RPMI8226 (cell line): ENCODE measurements around the gene IL1RAPL1.
"Not testable (repeated sequence)": the region's sequence is repeated elsewhere in the genome, so short reads cannot be mapped to it uniquely, and the experiment has no call there.

Source experiments
- DNase-seq: peaks from one replicate; pipeline ENCODE4 v3.0.0-alpha.2; 2015

Gene IL1RAPL1

DNA sequence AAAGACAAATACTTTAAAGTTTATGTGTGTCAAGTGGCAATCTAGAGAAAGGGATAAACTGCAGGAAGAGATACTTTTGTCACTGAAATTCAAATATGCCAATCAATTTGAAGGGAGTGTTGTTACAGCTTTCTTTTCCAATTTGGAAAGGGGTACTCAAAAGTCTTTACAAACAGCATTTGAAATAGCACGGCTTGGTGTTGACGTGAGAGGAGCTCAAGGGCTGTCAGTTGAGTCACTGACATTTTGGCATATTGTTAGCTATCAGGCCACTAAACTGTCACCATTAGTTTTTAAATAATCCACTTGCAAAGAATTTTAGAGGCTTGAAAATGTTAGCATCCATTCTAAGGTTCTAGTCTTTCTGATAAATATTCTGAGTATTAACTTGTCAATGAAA lies 698.4 kb downstream of the IL1RAPL1 start:
- DNase-seq: no peak

DNA sequence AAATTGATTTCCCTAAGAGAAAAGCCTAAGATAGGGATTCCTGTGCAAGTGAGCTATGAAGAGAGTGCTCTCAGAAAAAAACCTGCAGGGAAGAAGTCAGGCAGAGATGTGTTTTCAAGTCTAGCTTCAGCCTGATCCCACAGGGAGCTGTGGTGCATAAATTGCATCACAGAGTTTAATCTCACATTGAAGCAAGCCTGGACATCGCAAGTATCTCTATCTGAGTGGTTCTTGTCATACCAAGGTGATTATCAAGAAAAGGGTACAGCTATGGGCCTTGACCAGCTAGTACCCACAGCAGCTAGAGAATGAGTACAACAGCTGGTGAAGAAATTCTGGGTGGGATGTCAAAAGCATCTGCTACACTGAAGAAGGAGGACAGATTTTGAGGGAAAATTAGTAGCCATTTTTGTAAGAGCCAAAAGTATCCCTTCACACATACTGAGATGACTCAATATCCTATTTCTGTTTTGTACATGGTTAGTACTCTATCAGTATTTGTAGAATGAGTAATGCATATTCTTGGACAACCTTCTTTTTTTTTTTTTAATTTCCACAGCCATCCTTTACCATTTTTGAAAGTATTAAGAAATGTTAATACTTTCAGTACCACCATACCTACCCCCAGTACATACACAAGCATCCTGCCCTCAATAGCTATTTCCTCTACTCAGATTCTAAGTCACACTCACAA lies 708.9 kb downstream of the IL1RAPL1 start:
- DNase-seq: no peak

DNA sequence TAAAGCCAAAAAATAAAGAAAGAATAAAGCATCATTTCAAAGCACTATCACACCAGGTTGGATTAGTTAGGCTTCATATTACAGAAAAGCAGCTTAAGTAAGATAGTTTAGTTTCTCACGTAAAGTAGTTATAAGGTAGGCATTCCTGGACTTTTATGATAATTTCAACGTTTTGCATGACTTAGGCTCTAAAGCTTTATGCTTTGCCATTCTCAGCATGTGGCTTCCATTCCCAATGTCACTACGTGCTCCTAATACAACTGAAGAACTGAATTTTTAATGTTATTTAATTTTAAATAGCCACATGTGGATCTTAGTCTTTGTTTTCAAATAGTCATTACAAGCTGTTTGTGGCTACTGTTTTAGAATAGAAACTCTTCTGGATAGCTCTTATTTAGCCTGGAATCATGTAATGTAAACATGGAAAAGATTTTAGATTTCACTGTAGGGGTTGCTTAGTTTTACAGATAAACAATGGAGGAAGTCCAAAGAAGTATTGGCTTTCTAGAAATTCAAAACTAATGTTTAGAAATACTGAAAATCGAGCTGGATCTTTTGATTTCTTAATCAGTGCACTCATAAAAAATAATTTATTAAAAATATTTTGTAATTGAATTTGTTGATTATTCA lies 710.0 kb downstream of the IL1RAPL1 start:
- DNase-seq: no peak

DNA sequence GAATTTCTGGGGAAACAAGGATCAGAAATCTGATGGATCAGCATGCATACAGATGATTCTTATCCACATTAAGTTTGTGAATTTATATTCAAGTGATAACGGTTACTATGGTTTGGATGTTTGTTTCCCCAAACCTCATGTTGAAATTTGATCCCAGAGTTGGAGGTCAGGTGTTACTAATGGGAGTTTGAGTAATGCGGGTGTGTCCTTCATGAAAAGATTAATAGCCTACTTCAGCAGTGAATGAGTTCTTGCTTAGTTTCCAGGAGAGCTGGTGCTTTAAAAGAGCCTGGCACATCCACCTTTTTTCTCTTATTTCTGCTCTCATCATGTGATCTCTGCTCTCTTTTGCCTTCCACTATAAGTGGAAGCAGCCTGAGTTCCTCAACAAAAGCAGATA lies 712.4 kb downstream of the IL1RAPL1 start:
- no peak for DNase-seq

DNA sequence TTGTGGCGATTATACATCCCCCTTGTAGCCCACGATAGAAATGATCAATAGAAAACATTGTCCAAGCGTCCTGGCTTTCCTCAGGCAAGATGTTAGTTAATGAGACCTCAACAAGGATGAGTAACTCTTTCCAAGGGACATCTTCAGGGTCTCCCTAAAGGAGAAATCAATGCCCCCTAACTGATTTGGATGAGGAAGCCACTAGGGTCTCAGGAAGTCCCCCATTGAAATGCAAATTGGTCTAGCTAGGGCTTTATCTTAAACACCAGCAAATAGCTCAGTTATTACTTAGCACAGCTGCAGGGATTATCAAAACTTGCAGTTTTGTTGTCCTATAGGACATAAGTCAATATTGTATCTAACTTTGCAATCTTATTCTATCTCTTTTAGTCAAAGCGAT lies 721.5 kb downstream of the IL1RAPL1 start:
- no peak for DNase-seq

DNA sequence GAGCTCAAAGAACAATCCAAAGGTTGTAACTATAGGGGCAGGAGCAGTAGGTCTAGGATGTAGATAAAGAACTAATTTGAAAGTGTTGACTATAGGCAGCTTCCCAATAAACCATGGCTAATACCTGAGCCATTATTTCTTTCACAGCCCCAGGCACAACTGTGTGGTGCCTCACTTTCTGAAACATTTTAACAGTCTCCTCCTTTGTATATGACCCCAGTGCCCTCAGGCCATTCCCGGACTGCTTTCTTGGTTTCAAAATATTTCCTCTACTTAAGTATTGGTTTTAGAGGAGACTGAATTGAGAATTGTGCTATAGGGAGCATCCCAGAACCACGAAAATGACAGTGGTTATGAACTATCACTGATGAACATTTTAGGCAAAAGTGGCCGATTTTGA lies 728.7 kb downstream of the IL1RAPL1 start:
- no peak for DNase-seq

DNA sequence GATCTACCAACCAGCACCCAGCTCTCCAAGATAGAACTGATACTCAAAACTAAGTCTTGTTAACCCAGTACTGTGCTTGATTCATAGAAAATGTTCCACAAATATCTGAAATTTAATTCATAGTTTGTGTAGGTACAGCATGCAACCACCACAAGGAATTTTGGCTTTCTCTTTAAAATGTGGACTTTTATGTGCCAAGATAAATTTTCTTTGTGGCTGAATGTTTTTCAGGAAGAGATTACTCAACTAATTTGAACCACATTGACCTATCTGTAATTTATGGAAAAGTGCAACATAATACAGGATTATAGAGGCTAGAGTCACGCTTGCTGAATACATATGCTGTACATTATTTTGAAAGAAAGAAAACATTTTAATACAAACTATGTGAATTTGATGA lies 730.8 kb downstream of the IL1RAPL1 start:
- DNase-seq: no peak

DNA sequence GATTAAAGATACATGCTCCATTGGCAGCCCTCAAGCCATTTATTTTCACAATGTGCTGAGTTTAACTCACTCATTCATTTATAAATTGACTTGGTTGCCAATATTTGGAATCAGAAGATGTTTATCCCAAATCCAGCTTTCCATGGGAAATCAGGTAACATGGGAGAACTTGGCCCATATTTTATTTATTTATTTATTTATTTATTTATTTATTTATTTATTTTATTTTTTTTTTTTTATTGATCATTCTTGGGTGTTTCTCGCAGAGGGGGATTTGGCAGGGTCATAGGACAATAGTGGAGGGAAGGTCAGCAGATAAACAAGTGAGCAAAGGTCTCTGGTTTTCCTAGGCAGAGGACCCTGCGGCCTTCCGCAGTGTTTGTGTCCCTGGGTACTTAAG lies 745.2 kb downstream of the IL1RAPL1 start:
- not testable (repeated sequence) for DNase-seq

DNA sequence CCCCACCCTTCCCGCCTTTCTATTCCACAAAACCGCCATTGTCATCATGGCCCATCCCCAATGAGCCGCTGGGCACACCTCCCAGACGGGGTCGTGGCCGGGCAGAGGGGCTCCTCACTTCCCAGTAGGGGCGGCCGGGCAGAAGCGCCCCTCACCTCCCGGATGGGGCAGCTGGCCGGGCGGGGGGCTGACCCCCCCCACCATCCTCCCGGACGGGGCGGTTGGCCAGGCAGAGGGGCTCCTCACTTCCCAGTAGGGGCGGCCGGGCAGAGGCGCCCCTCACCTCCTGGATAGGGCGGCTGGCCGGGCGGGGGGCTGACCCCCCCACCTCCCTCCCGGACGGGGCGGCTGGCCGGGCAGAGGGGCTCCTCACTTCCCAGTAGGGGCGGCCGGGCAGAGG lies 745.8 kb downstream of the IL1RAPL1 start:
- DNase-seq: not testable (repeated sequence)

DNA sequence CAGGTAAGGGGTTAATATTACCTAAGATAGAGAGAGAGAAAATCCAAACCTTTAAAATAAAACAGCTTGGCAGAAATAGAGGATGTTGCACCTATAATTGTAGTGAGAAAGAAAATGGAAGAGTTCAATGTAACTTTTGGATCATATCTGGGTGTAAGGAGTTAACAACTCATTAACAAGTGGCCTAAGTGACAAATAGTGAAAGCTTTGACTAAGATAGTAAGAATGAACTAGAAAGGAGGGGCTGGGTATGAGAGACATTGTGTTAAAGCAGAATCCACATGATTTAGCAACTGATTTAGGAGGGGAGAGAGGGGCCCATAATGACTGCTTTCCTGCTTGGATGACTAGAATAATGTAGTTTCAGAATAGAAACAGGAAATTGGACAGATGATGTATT lies 761.0 kb downstream of the IL1RAPL1 start:
- DNase-seq: no peak

DNA sequence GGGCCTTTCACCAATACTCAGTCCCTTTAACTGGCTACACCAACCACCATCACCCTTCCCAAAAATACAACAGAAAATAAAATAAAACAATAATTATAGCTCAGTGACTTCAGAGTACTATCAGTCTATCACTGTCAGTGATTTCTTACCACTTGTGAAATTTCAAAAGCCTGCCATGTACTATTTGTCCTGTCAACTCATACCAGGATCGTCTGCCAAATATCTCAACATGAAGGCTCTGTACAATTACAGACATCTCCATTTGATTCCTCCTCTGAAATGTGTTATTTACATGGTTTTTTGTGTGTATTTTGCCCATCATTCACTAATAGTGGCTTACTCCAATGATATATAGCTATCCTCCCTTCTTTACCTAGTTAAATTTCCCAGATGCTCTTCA lies 772.0 kb downstream of the IL1RAPL1 start:
- DNase-seq: no peak

DNA sequence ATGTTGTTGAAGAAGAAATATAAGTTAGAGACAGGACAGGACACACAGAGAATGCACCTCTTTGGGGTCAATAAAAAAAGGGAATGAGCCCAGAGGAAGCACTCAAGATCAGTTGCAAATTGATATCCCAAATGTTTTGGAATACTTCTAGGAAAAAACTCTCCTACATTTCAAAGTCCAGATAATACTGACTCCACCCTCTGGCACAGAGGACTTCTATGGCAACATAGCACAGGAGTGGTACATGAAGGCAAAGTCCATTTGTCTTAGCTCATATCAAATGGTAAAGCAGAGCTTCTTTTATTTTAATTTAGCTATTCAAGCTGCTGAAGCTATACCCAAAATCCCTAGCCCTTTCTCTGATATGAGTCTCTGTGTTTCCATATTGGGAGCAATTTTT lies 787.5 kb downstream of the IL1RAPL1 start:
- not testable (repeated sequence) for DNase-seq

DNA sequence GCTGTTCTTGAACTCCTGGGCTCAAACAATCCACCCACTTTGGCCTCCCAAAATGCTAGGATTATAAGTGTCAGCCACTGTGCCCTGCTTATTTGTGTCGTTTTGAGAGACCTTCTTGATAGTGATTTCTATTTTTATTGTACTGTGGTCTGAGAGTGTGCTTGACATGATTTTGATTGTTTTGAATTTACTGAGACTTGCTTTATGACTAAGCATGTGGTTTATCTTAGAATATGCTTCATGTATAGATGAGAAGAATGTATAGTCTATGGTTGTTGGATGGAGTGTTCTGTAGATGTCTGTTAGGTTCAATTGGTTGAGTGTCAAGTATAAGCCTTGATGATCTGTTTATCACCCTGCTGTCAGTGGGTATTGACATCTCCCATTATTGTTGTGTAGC lies 789.3 kb downstream of the IL1RAPL1 start:
- no peak for DNase-seq

DNA sequence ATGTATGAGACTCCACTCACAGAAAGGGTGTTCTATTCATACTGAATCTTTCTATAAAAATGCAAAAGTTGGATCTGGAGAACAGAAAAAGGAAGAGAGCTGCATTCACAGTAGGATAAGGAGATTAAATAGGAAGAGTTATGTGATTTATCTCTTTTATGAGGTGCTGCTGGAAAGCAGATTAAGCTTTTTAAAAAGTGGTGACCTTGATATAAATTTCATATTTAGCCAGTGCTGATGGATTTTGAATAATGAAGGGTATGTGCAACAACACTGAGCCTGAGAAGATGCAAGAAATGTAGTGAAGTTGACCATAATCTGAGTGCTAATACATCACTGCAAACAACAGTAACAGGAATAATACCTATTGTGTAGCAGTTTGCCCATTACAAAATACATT lies 795.6 kb downstream of the IL1RAPL1 start:
- DNase-seq: no peak

DNA sequence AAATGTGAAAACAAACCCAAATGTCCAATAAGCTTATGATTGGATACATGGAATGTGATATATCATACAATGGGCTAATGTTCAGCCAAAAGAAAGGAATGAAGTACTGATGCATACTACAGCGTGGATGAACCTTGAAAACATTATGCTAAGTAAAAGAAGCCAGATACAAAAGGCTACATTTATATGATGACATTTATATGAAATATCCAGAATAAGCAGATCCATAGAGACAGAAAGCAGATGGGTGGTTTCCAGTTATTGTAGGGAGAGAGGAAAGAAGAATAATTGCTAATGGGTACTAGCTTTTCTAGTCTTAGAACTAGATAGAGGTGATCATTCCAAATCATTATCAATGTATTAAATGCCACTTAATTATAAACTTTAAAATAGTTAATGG lies 801.3 kb downstream of the IL1RAPL1 start:
- no peak for DNase-seq

DNA sequence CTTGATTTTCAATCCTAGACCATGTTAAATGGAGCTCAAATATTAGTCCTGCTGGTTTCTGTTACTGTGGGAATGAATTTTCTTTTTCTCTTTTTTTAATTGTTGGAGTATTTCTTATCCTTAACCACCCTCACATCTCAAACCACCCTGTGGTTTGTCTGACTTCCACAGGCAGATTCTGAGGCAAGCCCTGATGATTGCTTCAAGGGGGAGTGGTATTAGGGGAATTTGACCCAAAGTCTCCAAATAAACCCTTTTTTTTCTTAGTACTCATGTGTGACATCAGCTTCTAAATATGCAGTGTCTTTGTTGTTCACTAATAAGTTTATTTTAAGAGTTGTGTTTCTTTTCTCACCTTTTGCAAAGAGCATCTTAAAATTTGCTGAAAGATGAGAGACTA lies 810.3 kb downstream of the IL1RAPL1 start:
- no peak for DNase-seq

DNA sequence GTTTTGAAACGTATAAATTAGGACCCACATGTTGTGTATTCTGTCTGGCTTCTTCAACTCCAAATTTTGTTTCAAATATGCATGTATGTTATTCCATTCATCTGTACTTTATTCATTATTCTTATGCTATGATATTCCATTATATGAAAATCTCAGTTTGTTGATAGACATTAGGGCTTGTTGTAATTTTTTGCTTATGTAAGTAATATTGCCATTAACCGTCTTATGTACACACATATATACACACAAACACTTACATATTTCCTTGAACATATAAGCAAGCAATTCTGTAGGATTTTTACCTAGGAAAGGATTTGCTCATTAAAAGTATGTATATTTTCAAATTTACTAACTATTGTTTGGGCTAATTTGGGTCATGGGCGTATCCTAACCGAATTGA lies 820.1 kb downstream of the IL1RAPL1 start:
- DNase-seq: no peak

DNA sequence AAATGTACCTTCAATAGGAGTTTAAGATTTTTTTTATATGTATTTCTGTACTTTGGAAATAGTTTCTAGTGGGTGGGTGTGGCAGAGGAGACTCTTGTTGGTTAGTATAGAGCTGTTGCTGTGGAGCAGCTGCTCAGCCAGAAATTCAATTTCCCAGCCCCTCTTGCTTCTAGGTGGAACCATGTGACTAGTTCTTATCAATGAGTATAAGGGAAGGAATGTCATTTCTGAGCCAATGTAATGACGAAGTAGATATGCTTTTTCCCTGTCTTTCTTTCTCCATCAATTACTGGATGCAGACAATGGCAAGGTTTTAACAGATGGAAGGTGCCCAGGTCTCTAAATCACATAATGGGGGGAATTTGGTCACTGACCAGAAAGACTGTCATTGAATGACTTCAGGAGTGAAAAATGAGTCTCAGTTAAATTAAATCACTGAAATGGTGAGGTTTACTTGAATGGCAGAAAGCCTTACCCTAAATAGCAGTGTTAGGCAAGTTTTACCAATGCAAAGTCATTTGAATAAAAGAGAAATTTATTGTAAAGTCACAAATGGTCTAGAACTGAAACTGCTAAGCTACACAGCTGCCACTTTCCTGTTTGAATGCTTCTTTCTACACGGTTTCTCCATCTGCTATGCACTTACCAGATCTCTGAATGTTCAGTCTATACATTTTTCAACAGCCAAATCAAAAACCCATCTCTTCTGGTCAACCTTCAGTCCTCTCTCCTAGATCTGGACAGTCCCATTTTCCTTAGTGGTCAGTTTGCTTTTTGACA lies 832.7 kb downstream of the IL1RAPL1 start:
- no peak for DNase-seq

DNA sequence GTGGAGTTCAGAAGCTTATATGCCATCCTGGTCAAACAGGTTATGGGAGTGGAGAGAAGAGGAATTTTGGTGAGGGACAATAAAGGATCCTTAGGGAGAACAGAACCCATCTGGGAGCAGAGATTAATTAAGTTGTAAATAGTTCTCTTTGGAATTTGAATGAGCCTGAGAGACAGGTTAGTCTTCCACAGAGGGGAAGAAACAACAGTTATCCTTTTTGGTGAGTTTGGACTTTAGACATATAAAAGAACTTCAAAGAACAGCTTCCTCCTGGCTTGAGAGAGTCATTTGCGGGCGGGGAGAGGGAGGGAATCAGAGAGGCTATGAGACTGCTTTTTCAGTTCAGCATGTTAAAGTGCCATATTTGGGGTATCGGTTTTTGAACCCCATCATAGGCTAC lies 834.8 kb downstream of the IL1RAPL1 start:
- no peak for DNase-seq

DNA sequence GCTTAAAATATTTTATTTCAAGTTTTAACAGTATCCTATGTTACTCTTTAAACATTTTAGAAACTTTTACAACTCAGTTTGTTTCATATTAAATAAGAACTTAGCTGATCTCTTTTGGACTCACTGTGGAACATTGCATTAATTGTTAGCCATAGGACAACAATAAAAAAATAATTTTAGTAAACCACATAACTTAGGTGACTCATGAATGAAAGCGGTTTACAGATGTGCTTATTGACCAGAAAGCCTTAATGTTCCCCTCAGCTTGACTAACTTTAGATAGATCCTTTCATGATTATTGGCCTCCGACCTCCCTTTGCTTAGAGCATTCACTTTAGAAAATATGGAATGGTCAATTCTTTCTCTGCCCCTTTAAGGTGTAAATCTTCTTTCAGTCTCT lies 844.6 kb downstream of the IL1RAPL1 start:
- no peak for DNase-seq

DNA sequence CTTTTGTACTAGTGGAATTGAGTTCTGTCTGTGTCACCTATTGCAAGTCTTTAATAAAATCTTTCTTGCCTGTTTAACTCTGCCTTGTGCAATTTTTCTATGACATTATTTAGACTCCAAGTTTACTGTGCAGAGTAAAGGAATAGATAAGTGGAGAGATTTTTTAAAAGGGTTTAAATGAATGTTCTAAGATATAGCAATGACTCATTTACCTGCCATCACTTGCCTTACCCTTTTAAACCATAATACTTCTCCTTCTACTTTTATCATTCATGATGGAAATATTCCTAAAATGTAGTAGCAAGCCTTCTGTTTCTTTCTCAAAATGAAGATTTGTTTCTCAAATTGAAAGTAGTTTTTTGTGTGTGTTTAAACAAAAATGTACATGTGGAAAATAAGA lies 845.3 kb downstream of the IL1RAPL1 start:
- DNase-seq: no peak

DNA sequence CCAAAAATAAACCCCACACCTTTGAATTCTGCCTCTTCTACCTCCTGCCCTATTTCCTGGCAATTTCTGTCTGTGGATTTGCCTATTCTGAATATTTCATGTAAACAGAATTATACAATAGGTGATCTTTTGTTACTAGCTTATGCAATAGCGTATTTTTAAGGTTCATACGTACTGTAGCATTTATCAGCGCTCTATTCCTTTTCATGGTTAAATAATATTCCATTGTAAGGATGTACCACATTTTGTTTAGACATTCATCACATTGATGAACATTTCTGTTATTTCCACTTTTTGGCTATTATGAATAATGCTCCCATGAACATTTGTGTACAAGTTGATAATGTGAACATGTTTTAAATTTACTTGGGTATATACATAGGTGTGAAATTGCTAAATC lies 847.7 kb downstream of the IL1RAPL1 start:
- no peak for DNase-seq

DNA sequence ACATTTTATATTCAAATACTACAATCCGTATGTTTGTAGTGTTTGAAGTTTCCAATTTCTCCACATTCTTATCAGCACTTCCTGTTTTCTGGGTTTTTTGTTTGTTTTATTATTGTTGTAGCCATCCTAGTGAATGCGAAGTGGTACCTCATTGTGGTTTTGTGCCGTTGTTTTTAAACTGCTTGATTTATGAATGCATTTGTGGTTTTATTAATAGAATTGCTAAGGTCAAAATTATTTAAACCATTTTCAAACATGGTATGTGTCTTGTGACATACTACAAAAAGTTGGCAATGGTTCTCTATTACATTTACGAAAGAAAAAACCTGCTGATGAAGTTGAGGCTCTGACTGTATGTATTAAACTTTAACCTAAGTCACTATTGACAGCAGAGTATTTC lies 848.1 kb downstream of the IL1RAPL1 start:
- no peak for DNase-seq

DNA sequence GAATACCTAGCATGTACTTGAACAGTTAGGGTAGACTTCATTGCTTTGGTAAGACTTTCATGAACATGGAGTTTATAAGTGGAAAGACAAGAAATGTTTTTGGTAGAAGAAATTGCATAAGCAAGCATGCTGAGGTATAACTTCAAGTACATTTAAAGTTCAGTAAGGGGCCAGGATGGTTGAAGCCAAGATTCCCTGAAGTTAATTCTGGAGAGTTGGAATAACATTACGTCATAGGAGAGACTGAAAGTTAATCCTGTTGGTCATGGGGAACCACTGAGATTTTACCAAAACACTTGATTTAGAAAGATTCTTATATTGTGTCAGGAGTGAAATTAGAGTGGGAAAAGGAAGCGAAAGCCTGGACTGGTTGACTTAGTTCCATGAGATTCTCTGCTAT lies 860.6 kb downstream of the IL1RAPL1 start:
- DNase-seq: no peak
